Measurements from ENCODE around the gene ZBTB6. TPM values are rescaled to one million over a fixed set of nuclear protein-coding genes. Genes with fewer than 3 reads are reported as not detected.

The ZBTB6 gene, protein sequence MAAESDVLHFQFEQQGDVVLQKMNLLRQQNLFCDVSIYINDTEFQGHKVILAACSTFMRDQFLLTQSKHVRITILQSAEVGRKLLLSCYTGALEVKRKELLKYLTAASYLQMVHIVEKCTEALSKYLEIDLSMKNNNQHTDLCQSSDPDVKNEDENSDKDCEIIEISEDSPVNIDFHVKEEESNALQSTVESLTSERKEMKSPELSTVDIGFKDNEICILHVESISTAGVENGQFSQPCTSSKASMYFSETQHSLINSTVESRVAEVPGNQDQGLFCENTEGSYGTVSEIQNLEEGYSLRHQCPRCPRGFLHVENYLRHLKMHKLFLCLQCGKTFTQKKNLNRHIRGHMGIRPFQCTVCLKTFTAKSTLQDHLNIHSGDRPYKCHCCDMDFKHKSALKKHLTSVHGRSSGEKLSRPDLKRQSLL
- total RNA-seq, result 11.6 and 20.3 TPM in 2 replicates

DNA sequence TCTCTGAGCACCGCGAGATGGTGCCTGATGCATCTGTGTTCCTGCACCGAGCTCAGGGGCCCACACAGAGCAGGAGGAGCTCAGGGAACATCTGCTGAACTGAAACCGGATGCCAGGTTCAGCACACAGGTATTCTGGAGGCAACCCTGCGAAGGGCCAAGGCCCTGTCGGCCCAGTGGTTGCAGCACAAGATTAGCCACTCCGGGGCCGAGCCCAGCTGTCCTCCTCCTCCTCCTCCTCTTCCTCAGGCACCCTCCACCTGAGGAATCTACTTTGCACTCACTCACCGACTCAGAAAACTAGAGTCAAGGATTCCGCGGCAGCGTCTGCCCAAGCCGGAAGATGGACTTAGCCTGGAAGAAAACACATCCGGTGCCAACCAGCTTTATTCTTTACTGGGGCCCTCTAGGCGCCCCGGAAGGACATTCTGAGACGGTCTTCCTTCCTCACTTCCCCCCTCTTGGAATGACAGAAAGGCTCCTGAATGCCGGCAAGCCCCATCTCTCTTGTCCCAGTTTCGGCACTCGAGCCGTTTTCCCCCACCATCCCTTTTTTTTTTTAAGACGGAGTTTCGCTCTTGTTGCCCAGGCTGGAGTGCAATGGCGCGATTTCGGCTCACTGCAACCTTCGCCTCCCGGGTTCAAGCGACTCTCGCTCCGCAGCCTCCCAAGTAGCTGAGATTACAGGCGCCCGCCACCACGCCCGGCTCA lies at the start of gene ZBTB6:
ZBTB6 (minus strand) TSS at position 360 of the 710 bp plus-strand sequence. CDS start 1,251 bp downstream, outside the sequence.
- peak within 1 kb of the TSS; percentile 98 for H3K4me3 ChIP-seq (ENCODE audit: low read depth, low read length)
- DNase-seq (ENCODE audit: low read depth), result peak; percentile 87
- TF ChIP-seq, protein P1, sequence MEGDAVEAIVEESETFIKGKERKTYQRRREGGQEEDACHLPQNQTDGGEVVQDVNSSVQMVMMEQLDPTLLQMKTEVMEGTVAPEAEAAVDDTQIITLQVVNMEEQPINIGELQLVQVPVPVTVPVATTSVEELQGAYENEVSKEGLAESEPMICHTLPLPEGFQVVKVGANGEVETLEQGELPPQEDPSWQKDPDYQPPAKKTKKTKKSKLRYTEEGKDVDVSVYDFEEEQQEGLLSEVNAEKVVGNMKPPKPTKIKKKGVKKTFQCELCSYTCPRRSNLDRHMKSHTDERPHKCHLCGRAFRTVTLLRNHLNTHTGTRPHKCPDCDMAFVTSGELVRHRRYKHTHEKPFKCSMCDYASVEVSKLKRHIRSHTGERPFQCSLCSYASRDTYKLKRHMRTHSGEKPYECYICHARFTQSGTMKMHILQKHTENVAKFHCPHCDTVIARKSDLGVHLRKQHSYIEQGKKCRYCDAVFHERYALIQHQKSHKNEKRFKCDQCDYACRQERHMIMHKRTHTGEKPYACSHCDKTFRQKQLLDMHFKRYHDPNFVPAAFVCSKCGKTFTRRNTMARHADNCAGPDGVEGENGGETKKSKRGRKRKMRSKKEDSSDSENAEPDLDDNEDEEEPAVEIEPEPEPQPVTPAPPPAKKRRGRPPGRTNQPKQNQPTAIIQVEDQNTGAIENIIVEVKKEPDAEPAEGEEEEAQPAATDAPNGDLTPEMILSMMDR (IDR thresholded peaks at IDR 0.05; ENCODE audit: insufficient read depth, low read depth, low read length), result no peak

DNA sequence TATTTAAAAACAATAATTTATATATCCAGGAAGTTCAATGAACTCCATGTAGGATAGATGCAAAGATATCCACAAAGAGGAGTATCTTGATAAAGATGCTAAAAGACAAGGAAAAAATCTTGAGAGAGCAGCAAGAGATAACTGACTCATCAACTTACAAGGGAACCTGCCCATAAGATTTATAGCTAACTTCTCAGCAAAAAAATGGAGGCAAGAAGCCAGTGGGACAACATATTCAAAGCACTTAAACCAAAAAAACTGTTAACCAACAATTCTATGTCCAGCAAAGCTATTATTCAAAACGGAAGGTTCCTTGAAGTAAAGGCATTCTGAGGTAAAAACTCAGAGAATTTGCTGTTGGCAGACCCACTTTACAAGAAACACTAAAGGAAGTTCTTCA lies 48.0 kb upstream of the ZBTB6 start:
- TF ChIP-seq, protein P1 (IDR thresholded peaks at IDR 0.05; ENCODE audit: insufficient read depth, low read depth, low read length), result no peak
- no peak overlapping the region for H3K4me3 ChIP-seq (ENCODE audit: low read depth, low read length)
- no peak for DNase-seq (ENCODE audit: low read depth)

DNA sequence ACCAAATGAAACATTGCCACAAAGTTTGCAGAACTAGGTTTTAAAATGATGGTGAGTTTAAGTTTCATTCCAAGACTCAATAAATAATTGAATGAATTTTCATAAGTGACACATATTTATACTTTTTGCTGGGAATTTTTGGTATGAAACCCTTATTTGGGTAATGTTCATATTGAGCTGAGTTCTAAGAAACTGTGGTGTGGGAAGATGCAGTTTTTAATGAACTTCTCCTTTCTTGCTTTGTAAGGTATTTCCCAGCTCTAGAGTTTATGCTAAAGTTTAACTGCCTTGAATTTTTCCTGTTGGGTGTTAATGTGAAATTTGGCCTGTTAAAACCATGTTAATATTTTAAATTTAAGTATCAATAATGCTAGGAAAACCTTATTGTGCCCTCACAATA lies 42.8 kb upstream of the ZBTB6 start:
- no peak overlapping the region for H3K4me3 ChIP-seq (ENCODE audit: low read depth, low read length)
- TF ChIP-seq, protein P1 (IDR thresholded peaks at IDR 0.05; ENCODE audit: insufficient read depth, low read depth, low read length), result no peak
- no peak for DNase-seq (ENCODE audit: low read depth)

DNA sequence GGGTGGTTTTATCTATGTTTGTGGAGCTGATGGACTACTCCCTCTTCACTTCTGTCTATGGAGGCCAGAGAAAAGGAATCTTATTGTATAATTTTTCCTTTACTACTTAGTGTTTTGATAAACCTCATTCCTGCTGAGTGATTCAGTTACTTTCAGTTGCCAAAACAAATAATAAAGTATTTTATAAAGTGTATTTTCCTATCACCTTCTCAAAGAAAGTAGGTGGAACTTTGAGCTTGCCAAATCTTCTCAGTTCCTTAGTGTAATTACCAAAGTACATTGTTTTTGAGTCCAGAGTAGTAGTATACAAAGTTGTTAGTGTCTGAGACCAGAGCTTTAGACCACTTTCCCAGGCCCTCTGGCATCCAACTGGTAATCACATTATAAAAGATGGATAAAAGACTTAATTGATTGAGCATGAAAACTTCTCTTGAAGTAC lies 41.1 kb upstream of the ZBTB6 start:
- H3K4me3 ChIP-seq (ENCODE audit: low read depth, low read length), result no peak overlapping the region
- peak; percentile 48 for DNase-seq (ENCODE audit: low read depth)
- TF ChIP-seq, protein P1 (IDR thresholded peaks at IDR 0.05; ENCODE audit: insufficient read depth, low read depth, low read length), result no peak

DNA sequence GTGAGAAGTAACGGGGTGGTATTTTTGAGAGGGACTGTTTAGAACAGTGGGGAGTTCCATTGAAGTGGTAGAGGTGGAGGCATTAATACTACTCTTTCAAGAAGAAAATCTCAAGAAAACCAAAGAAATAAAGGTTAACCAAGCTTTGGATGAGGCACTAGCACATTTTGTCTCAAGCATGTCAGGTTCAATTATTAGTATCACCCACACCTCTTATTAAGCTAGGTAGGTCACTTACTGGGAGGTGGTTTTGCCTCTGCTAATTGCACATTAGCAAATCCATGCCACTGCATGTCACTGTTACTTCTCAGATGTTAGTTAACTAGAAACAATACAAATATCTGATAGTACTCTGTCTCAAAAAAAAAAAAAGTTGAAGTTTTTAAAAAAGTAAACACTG lies 37.9 kb upstream of the ZBTB6 start:
- no peak for DNase-seq (ENCODE audit: low read depth)
- TF ChIP-seq, protein P1 (IDR thresholded peaks at IDR 0.05; ENCODE audit: insufficient read depth, low read depth, low read length), result no peak
- no peak overlapping the region for H3K4me3 ChIP-seq (ENCODE audit: low read depth, low read length)

DNA sequence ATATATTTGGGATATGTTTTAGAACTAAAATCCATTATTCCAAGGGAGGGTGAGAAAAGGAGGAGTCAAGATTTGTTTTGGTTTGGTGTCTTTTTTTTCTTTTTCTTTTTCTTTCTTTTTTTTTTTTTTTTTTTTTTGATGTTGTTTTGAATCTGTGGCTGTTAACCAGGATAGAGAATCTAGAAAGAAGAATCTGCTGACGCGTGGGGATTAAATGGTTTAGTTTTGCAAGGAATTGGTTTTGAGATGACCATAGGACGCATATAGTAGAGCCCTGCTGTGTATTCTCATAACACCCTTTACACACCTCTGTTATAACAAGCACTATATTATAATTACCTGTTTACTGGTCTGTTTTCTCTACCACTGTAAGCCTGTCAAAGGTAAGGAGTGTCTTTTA lies 37.1 kb upstream of the ZBTB6 start:
- DNase-seq (ENCODE audit: low read depth), result no peak
- TF ChIP-seq, protein P1 (IDR thresholded peaks at IDR 0.05; ENCODE audit: insufficient read depth, low read depth, low read length), result no peak
- H3K4me3 ChIP-seq (ENCODE audit: low read depth, low read length), result no peak overlapping the region
